ENCODE measurements around the gene NBAS. TPM values are rescaled to one million over a fixed set of nuclear protein-coding genes. Genes with fewer than 3 reads are reported as not detected.

NBAS gene
- total and polyA plus RNA-seq, 2 of the 4 experiments (the other 2 are of a cell fraction): 22.3 to 105 TPM

GRCh38 chr2:15355386-15355785 is 205.7 kb downstream of the NBAS start:
- Histone ChIP-seq H3K79me1 (ENCODE audit: low read depth in 1 of 2, low read length in 2 of 2) (peaks cover 10 to 15% of the 10 kb centered on the region in 2 experiments), H3K4ac (ENCODE audit: low read depth, low read length) (no peak overlapping the region), H3K4me1 (ENCODE audit: control insufficient read depth, insufficient read depth, low read length) (peaks cover 3% of the 10 kb centered on the region; the same call in 1 of the 2 replicates), H3K14ac (replicated peaks; ENCODE audit: low read depth, low read length) (no peak overlapping the region), H2BK120ac (ENCODE audit: low read depth, low read length) (no peak overlapping the region), H2BK20ac (ENCODE audit: low read depth, low read length) (no peak overlapping the region), H4K8ac (ENCODE audit: low read depth in 2 of 2, low read length in 2 of 2) (no peak overlapping the region), H3K4me2 (ENCODE audit: low read depth, low read length) (no peak overlapping the region), H3K36me3 (ENCODE audit: control insufficient read depth, insufficient read depth, low read length) (peaks cover 14% of the 10 kb centered on the region), H2BK15ac (ENCODE audit: low read depth, low read length) (no peak overlapping the region), H3K27me3 (ENCODE audit: control insufficient read depth, insufficient read depth, low read length) (no peaks in the 10 kb centered on the region), H3K56ac (ENCODE audit: extremely low read depth, insufficient read depth, low read length) (no peak overlapping the region), H3K4me3 (ENCODE audit: insufficient read depth, low read depth, low read length) (no peak overlapping the region), H3K9me1 (ENCODE audit: insufficient read depth, low read length) (peaks cover 11% of the 10 kb centered on the region), H2AFZ (replicated peaks; ENCODE audit: low read length, poor library complexity) (no peak overlapping the region), H2BK5ac (ENCODE audit: low read depth, low read length, poor library complexity, severe bottlenecking) (no peak overlapping the region), H4K91ac (ENCODE audit: insufficient read depth, low read depth, low read length) (no peak overlapping the region), H4K20me1 (ENCODE audit: insufficient read depth, low read length) (no peaks in the 10 kb centered on the region; the same call in 1 of the 2 replicates), H3K23ac (ENCODE audit: low read depth, low read length) (no peak overlapping the region), H2AK9ac (replicated peaks; ENCODE audit: low read depth, low read length, poor library complexity) (no peak overlapping the region), H3K27ac (ENCODE audit: insufficient read depth, low read length) (no peak overlapping the region), H3K18ac (ENCODE audit: low read depth, low read length) (no peak overlapping the region), H4K5ac (ENCODE audit: low read depth, low read length) (no peak overlapping the region), H3K9ac (ENCODE audit: low read depth, low read length) (no peak overlapping the region), H2AK5ac (ENCODE audit: low read depth, low read length) (no peak overlapping the region), H3K9me3 (ENCODE audit: control insufficient read depth, insufficient read depth, low read length) (no peaks in the 10 kb centered on the region)
- dilution Hi-C loops (cut with HindIII; ENCODE audit: low sequenced_read_pairs, unreplicated experiment) (no loop called here), intact Hi-C loops (cut with micrococcal nuclease) (no loop called here), in situ Hi-C loops (cut with MboI; ENCODE audit: low sequenced_read_pairs) (no loop called here)
- POLR2A ChIA-PET (ENCODE audit: unreplicated experiment): no interaction called here
- TF ChIP-seq RCOR1 (IDR thresholded peaks at IDR 0.05; ENCODE audit: insufficient replicate concordance, low read length) (no peak), MXI1 (IDR thresholded peaks at IDR 0.05; ENCODE audit: borderline replicate concordance, low read depth, low read length) (no peak), FOS (IDR thresholded peaks at IDR 0.05; ENCODE audit: low read depth, low read length) (no peak), POLR2A (IDR thresholded peaks at IDR 0.05; ENCODE audit: low read depth, low read length) (no peak), MAFK (IDR thresholded peaks at IDR 0.05; ENCODE audit: low read depth, low read length) (no peak), RFX5 (IDR thresholded peaks at IDR 0.05; ENCODE audit: low read depth, low read length) (no peak), CHD1 (IDR thresholded peaks at IDR 0.05; ENCODE audit: low read depth, low read length) (no peak)
- TF ChIP-seq, protein P1, sequence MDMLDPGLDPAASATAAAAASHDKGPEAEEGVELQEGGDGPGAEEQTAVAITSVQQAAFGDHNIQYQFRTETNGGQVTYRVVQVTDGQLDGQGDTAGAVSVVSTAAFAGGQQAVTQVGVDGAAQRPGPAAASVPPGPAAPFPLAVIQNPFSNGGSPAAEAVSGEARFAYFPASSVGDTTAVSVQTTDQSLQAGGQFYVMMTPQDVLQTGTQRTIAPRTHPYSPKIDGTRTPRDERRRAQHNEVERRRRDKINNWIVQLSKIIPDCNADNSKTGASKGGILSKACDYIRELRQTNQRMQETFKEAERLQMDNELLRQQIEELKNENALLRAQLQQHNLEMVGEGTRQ (IDR thresholded peaks at IDR 0.05; ENCODE audit: low read depth, low read length): no peak
- TF ChIP-seq, protein P2, sequence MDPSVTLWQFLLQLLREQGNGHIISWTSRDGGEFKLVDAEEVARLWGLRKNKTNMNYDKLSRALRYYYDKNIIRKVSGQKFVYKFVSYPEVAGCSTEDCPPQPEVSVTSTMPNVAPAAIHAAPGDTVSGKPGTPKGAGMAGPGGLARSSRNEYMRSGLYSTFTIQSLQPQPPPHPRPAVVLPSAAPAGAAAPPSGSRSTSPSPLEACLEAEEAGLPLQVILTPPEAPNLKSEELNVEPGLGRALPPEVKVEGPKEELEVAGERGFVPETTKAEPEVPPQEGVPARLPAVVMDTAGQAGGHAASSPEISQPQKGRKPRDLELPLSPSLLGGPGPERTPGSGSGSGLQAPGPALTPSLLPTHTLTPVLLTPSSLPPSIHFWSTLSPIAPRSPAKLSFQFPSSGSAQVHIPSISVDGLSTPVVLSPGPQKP (IDR thresholded peaks at IDR 0.05; ENCODE audit: borderline replicate concordance, low read depth, low read length): no peak
- TF ChIP-seq, protein P3, sequence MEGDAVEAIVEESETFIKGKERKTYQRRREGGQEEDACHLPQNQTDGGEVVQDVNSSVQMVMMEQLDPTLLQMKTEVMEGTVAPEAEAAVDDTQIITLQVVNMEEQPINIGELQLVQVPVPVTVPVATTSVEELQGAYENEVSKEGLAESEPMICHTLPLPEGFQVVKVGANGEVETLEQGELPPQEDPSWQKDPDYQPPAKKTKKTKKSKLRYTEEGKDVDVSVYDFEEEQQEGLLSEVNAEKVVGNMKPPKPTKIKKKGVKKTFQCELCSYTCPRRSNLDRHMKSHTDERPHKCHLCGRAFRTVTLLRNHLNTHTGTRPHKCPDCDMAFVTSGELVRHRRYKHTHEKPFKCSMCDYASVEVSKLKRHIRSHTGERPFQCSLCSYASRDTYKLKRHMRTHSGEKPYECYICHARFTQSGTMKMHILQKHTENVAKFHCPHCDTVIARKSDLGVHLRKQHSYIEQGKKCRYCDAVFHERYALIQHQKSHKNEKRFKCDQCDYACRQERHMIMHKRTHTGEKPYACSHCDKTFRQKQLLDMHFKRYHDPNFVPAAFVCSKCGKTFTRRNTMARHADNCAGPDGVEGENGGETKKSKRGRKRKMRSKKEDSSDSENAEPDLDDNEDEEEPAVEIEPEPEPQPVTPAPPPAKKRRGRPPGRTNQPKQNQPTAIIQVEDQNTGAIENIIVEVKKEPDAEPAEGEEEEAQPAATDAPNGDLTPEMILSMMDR (conservative IDR thresholded peaks at IDR 0.05; ENCODE audit: low read depth, low read length): no peak
- WGBS, 2 experiments (ENCODE audit: extremely low coverage in 2 of 2, insufficient read length in 1 of 2): no CpG with 5 or more reads among the region's 3 CpGs
- ATAC-seq (ENCODE audit: low read depth) (no peak), DNase-seq (no peak)
- CTCF ChIA-PET: no interaction called here
- no TSS peak for BruUV-seq (replicated peaks)

All from IMR-90 (cell line).